Rectal smooth muscle tissue (tissue), 1 donor: Measurements from ENCODE around the gene NAV1.
"Not testable (repeated sequence)": the region's sequence is repeated elsewhere in the genome, so short reads cannot be mapped to it uniquely, and the experiment has no call there.

Source experiments
- H3K27ac ChIP-seq: one replicate; pipeline ENCODE4 v1.7.0; 2013; ENCODE audit warnings: low read depth, low read length, inconsistent platforms
- H3K27me3 ChIP-seq: one replicate; pipeline ENCODE4 v1.7.0; 2013; ENCODE audit warnings: low read length; ENCODE audit not compliant: control insufficient read depth, insufficient read depth
- H3K36me3 ChIP-seq: one replicate; pipeline ENCODE4 v1.7.0; 2013; ENCODE audit warnings: low read length; ENCODE audit not compliant: control insufficient read depth, insufficient read depth
- H3K4me1 ChIP-seq: one replicate; pipeline ENCODE4 v1.7.0; 2013; ENCODE audit warnings: low read length; ENCODE audit not compliant: control insufficient read depth, insufficient read depth
- H3K4me3 ChIP-seq: one replicate; pipeline ENCODE4 v1.7.0; 2013; ENCODE audit warnings: low read length
- H3K9ac ChIP-seq: one replicate; pipeline ENCODE4 v1.7.0; 2013; ENCODE audit warnings: low read length

Gene NAV1

DNA sequence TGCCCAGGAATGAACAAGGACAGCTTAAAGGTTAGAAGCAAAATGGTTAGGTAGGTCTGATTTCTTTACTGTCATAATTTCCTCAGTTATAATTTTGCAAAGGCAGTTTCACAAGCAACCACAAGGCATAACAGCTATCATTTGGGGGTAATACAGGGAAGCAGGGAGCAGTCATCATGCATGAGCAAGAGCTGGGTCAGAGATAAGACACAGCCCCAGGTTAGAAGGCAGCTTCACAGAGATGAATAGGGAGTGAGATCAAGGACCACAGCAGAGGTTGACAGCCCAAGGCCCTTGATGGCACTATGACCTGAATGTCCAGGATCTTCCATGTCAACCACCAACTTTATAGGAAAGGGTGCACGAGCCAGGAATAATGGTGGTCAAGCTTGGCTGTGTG is 23.0 kb upstream of the NAV1 start:
- Histone ChIP-seq H3K27ac (no peak overlapping the region), H3K4me1 (peaks cover 15% of the 10 kb centered on the region), H3K27me3 (no peaks in the 10 kb centered on the region), H3K9ac (no peak overlapping the region), H3K4me3 (no peak overlapping the region), H3K36me3 (no peaks in the 10 kb centered on the region)

DNA sequence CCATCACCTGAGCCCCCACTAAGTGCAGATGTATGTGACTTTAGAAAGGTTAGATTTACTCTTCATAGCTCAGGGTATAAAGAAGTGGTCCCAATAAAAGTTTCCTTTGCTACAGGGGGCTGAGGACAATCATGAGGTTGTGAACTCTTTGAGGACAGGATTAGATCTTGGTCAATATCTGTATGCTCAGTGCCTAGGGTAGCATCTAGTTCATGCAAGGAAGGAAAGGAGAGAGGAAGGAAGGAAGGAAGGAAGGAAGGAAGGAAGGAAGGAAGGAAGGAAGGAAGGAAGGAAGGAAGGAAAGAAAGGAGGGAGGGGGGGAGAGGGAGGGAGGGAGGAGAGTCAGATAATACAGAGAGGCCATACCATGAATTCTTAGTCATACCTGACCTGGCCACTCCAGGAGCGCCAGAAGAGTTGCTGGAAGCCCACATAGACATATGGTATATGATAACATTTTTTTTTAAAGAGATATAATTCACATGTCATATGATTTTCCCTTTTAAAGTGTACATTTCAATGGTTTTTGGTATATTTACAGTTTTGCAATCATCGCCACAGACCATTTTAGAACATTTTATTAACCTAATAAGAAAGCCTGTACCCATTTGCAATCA is 22.3 kb upstream of the NAV1 start:
- Histone ChIP-seq H3K36me3 (no peaks in the 10 kb centered on the region), H3K27me3 (no peaks in the 10 kb centered on the region), H3K27ac (no peak overlapping the region), H3K4me3 (no peak overlapping the region), H3K4me1 (peaks cover 13% of the 10 kb centered on the region), H3K9ac (no peak overlapping the region)

DNA sequence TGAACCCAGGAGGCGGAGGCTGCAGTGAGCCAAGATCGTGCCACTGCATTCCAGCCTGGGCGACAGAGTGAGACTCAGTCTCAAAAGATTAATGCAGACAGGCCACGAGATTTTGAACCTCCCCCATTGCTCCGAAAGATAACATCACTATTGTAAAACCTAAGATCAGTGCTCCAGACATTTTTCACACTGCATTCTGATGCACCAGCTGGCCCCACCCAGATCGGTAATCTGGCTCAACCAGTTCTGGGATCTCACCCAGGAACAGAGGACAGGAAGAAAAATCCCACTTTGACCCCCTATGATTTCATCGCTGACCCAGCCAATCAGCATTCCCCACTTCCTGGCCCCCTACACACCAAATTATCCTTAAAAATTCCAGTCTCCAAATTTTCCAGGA is 21.3 kb upstream of the NAV1 start:
- Histone ChIP-seq H3K36me3 (no peaks in the 10 kb centered on the region), H3K4me3 (no peak overlapping the region), H3K9ac (no peak overlapping the region), H3K27me3 (no peaks in the 10 kb centered on the region), H3K27ac (no peak overlapping the region), H3K4me1 (peaks cover 3% of the 10 kb centered on the region)

DNA sequence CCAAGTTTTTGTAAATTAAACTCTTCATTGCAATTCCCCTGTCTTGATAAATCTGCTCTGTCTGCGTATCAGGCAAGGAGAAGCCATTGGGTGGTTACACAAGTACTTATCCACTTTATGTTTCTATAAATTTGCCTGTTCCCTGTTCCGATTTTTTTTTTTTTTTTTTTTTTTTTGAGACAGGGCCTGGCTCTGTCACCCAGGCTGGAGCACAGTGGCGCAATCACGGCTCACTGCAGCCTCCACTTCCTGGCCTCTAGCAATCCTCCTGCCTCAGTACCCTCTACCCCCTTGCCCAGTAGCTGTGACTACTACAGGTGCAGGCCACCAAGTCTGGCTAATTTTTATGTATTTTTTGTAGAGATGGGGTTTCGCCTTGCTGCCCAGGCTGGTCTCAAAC is 20.9 kb upstream of the NAV1 start:
- H3K4me1 ChIP-seq, result no peaks in the 10 kb centered on the region
- no peak overlapping the region for H3K27ac ChIP-seq
- no peak overlapping the region for H3K4me3 ChIP-seq
- H3K27me3 ChIP-seq, result no peaks in the 10 kb centered on the region
- no peak overlapping the region for H3K9ac ChIP-seq
- no peaks in the 10 kb centered on the region for H3K36me3 ChIP-seq

DNA sequence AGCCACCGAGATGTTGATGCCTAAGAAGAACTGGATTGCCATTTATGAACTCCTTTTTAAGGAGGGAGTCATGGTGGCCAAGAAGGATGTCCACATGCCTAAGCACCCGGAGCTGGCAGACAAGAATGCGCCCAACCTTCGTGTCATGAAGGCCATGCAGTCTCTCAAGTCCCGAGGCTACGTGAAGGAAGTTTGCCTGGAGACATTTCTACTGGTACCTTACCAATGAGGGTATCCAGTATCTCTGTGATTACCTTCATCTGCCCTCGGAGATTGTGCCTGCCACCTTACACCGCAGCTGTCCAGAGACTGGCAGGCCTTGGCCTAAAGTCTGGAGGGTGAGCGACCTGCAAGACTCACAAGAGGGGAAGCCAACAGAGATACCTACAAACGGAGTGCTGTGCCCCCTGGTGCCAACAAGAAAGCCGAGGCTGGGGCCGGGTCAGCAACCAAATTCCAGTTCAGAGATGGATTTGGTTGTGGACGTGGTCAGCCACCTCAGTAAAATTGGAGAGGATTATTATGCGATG is 18.8 kb upstream of the NAV1 start:
- H3K27me3 ChIP-seq, H3K27ac ChIP-seq, H3K36me3 ChIP-seq, H3K4me1 ChIP-seq, H3K4me3 ChIP-seq, H3K9ac ChIP-seq: not testable (repeated sequence)

DNA sequence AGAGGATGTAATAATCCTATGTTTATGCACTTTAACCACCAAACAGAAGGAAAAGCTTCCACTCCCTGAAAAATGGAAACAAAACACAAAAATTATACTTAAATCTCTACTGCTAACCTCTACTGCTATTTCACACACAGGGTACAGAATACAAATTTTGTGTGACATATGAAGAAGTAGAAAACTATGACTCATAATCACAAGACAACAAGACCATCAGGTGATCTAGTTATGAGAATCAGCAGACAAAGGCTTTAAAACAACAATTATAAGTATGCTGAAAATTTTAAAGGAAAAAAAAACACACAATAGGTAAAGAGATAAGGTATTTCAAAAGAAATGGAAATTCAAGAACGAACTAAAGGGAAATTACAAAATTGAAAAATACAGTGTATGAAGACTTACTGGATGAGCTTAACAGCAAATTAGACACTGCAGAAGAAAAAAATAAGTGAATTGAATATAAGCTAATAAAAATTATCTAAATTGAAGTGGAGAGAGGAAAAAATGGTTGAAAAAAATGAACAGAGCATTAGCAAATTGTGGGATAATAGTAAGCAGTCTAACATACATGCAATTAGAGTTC is 13.6 kb upstream of the NAV1 start:
- Histone ChIP-seq H3K4me1 (no peaks in the 10 kb centered on the region), H3K4me3 (no peak overlapping the region), H3K27ac (no peak overlapping the region), H3K27me3 (no peaks in the 10 kb centered on the region), H3K36me3 (no peaks in the 10 kb centered on the region), H3K9ac (no peak overlapping the region)

DNA sequence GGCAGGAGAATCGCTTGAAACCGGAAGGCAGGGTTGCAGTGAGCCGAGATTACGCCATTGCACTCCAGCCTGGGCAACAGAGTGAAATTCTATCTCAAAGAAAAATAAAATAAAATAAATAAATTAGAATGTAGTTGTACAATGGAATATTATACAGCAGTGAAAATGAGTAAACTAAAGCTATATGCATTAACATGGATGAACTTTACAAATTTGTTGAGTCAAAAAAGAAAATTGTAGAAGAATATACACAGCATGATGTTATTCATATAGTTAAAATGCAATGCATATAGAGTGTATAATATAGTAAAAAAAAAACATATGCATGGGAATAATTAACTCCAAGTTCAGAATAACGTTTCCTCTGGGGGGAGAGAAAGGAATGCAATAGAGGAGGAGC is 11.0 kb upstream of the NAV1 start:
- H3K27ac ChIP-seq, result no peak overlapping the region
- H3K4me3 ChIP-seq, result no peak overlapping the region
- no peak overlapping the region for H3K9ac ChIP-seq
- peaks cover 5% of the 10 kb centered on the region for H3K4me1 ChIP-seq
- no peaks in the 10 kb centered on the region for H3K36me3 ChIP-seq
- no peaks in the 10 kb centered on the region for H3K27me3 ChIP-seq

DNA sequence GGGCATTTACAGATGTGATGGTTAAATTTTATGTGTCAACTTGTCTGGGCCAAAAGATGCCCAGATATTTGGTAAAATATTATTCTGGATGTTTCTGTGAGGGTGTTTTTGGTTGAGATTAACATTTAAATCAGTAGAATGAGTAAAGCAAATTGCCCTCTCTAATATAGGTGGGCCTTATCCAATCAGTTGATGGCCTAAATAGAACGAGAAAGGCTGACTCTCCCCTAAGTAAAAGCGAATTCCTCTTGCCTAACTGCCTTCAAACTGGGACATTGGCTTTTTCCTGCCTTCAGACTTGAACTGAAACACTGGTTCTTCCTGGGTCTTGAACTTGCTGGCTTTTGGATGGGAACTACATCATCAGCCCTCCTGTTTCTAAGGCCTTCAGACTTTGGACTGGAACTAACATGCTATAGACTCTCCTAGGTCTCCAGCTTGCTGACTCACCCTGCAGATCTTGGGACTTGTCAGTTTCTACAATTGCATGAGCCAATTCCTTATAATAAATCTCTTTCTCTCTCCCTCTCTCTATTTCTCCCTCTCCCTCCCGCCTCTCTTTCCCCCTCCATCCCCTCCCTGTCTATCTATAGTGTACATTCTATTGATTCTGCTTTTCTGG is 10.2 kb upstream of the NAV1 start:
- Histone ChIP-seq H3K9ac (no peak overlapping the region), H3K4me3 (no peak overlapping the region), H3K27ac (no peak overlapping the region), H3K27me3 (no peaks in the 10 kb centered on the region), H3K4me1 (peaks cover 7% of the 10 kb centered on the region), H3K36me3 (no peaks in the 10 kb centered on the region)

DNA sequence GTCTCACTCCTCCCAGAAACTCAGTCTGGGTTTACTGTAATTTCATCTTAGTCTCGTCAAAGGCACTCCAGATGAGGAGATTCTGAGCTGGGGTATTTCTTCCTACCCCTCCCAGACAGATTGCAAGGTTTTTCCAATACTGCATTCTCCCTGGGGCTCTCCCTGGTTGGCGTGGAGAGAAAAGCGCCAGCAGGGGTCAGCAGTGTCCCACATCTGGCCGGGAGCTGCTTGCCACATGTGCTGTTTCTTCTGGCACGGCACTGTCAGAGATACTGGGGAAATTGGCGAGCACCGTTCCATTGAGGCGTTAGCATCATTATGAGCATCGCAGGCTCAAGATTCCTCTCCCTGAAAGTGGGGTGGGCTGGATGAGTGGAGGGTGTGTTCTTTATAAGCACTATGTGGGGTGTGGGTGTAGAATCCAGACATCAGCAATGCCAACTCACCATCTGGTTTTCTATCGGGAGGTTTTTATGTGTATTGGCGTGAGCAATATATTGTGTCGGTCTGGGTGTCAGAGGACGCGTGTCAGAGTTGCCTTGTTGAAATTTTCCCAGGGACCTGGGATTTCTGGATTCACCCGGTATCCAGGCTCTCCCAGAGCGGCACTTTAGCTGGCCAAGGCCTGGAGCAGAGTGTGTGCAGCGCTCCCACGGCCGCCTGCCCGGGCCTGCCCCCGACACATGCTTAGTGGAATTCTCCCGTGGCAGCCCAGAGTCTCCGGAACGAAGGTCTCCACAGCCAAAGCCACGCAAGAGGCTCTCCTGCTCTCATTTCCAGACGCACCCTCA is 8.0 kb upstream of the NAV1 start:
- no peaks in the 10 kb centered on the region for H3K27me3 ChIP-seq
- no peak overlapping the region for H3K27ac ChIP-seq
- H3K4me1 ChIP-seq, result peaks cover 24% of the 10 kb centered on the region
- H3K4me3 ChIP-seq, result no peak overlapping the region
- H3K9ac ChIP-seq, result no peak overlapping the region
- no peaks in the 10 kb centered on the region for H3K36me3 ChIP-seq

DNA sequence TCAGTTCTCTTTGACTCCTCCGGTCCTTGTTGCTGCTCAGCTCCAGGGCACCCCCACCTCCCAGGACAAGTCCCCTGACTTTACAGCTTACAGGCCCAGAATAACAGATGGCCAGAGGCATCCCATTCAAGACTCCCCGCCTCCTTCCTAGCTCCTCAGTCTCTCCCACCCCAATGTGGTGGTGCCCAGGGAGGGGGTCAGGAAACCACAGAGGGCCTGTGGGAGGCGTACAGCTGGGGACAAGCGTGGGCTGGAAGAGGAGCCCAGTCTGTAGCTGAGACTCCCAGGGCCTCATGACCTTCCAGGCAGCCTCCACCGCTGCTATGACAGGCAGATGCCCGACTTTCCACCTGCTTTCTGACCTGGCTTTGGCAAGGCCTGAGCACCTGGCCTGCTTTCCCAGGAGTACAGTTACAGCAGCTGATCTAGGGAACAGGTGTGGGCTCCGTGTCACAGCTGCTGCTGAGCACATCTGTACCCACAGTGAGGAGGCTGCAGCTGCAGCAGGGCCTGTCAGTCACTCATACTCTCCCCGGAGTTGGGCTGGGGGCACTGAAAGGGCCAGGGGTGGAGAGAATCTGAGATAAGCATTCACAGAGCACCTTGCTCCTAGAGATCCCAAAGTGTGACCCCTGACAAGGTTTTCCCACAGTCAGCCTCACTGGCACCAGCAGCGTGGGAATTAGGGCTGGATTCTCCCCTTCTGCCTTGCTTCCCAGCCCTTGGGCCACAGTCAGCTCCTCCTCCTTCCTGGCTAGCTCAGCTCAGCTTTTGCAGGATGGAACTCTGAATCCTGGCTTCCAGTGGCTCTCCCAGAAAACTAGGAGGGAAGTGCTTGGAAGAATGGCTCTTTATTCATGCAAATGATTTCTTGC is 7.1 kb upstream of the NAV1 start:
- H3K36me3 ChIP-seq, result no peaks in the 10 kb centered on the region
- peaks cover 33% of the 10 kb centered on the region for H3K4me1 ChIP-seq
- no peak overlapping the region for H3K9ac ChIP-seq
- H3K27ac ChIP-seq, result no peak overlapping the region
- no peak overlapping the region for H3K4me3 ChIP-seq
- H3K27me3 ChIP-seq, result no peaks in the 10 kb centered on the region

DNA sequence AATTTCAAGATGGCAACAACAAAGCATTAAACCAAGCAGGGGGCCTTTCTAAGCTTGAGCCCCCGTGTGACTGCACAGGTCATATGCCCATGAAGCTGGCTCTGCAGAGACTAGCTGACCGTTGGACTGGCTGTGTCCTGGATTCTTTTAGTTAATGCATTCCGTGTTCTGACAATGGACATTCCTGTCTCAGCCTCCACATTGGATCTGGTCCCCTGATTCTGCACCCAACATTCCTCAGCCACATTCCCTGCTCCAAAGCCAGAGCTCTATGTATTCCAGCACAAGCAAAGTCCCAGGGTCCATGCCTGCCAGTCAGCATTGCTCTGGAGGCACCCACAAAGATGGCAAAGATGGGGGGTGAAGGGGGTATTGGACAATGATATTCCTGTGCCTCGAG is 5.1 kb upstream of the NAV1 start:
- Histone ChIP-seq H3K27me3 (no peaks in the 10 kb centered on the region), H3K4me3 (no peak overlapping the region), H3K9ac (no peak overlapping the region), H3K36me3 (no peaks in the 10 kb centered on the region), H3K4me1 (peaks cover 47% of the 10 kb centered on the region), H3K27ac (peak overlapping the region; percentile 92)
